Vagina (tissue), 2 donors: ENCODE data around the gene EID2B. TPM values are rescaled to one million over a fixed set of nuclear protein-coding genes. Genes with fewer than 3 reads are reported as not detected.

Source experiments
- DNase-seq, 2 donors: peaks; one replicate each; pipeline ENCODE4 v3.0.0-alpha.2; 2017; ENCODE audit errors: extremely low spot score in 2 of 2
- H3K27ac ChIP-seq: fragments of 200-600 bp; sonication (generic); one replicate; pipeline ENCODE4 v1.5.1; 2019
- H3K27me3 ChIP-seq: fragments of 200-600 bp; sonication (generic); one replicate; pipeline ENCODE4 v1.5.1; 2019
- H3K36me3 ChIP-seq, 2 donors: fragments of 200-600 bp; sonication (generic); one replicate each; pipeline ENCODE4 v1.5.1; 2017 to 2019
- H3K4me1 ChIP-seq: fragments of 200-600 bp; sonication (generic); one replicate; pipeline ENCODE4 v1.5.1; 2019
- H3K4me3 ChIP-seq, 2 donors: fragments of 200-600 bp; sonication (generic); 1 replicate in 1 of 2; 2 replicates in 1 of 2; pipeline ENCODE4 v1.5.1; 2016 to 2019
- H3K9me3 ChIP-seq: fragments of 200-600 bp; sonication (generic); one replicate; pipeline ENCODE4 v1.5.1; 2019
- CTCF ChIP-seq, 3 experiments: fragments of 450-650 bp in 2 of 3; fragments of 200-600 bp in 1 of 3; sonication (generic) in 1 of 3; IDR thresholded peaks; one replicate each; pipeline ENCODE4 v1.5.1; 2017 to 2019; ENCODE audit warnings: antibody characterized with exemption in 3 of 3, mild to moderate bottlenecking in 2 of 3, moderate library complexity in 2 of 3
- POLR2A ChIP-seq, 2 donors: fragments of 450-650 bp; IDR thresholded peaks; one replicate each; pipeline ENCODE4 v1.6.1; 2017; ENCODE audit warnings: antibody characterized with exemption in 2 of 2, mild to moderate bottlenecking in 2 of 2, moderate library complexity in 2 of 2
- POLR2AphosphoS5 ChIP-seq, 2 donors: sonication (generic); formaldehyde crosslinking; IDR thresholded peaks; one replicate each; pipeline ENCODE4 v1.9.0; 2017; ENCODE audit warnings: antibody characterized with exemption in 2 of 2, mild to moderate bottlenecking in 2 of 2, low read depth in 1 of 2; ENCODE audit not compliant: insufficient read depth in 1 of 2
- intact Hi-C: fragments of 100-400 bp; cut with DNase I; formaldehyde crosslinking; loops from one replicate; pipeline ENCODE4 v1.15.1; 2023
- total RNA-seq: library from RNA; depleted of rRNA; stranded (reverse); fragments of >200 nt; gene quantifications from one replicate; pipeline ENCODE4 v1.2.3, GENCODE V29; 2016

The EID2B gene
- total RNA-seq, 1 donor from 2014 or later, result 3.7 TPM

GRCh38 chr19:39481229-39481545 lies 51.5 kb downstream of the EID2B start:
- H3K36me3 ChIP-seq, result peaks cover 0 to 23% of the 10 kb centered on the region in 2 donors

More at GRCh38 chr19:39481229-39481545, 51.5 kb downstream of the EID2B start:
- intact Hi-C loops, result no loop called here
- peaks cover 25% of the 10 kb centered on the region for H3K4me1 ChIP-seq
- H3K27ac ChIP-seq, result peak overlapping the region; percentile 78
- DNase-seq, result no peak
- H3K9me3 ChIP-seq, result no peaks in the 10 kb centered on the region
- no peaks in the 10 kb centered on the region for H3K27me3 ChIP-seq
- TF ChIP-seq CTCF (IDR thresholded peaks at IDR 0.05) (no peak), POLR2AphosphoS5 (IDR thresholded peaks at IDR 0.05; ENCODE audit: insufficient read depth in 1 of 2, low read depth in 1 of 2) (no peak), POLR2A (IDR thresholded peaks at IDR 0.05) (no peak)
- H3K4me3 ChIP-seq, result peak overlapping the region; percentile 72 to 79

Other genes starting within 250 kb of the EID2B start
- gene IFNL1, start 236.4 kb downstream of the EID2B start, total RNA-seq, result not detected
- gene LRFN1, start 212.0 kb downstream of the EID2B start, total RNA-seq, result 3.9 TPM
- 7.1 TPM for gene GMFG, start 196.8 kb downstream of the EID2B start, total RNA-seq
- gene SAMD4B, start 190.4 kb downstream of the EID2B start, total RNA-seq, result 128 TPM
- 70.2 TPM for gene PAF1, start 141.7 kb downstream of the EID2B start, total RNA-seq
- gene MED29, start 141.5 kb downstream of the EID2B start, total RNA-seq, result 37.8 TPM
- 631 TPM for gene ZFP36, start 126.0 kb downstream of the EID2B start, total RNA-seq
- gene PLEKHG2, start 120.2 kb downstream of the EID2B start, total RNA-seq, result 18.9 TPM
- 3,724 TPM for gene RPS16, start 96.9 kb downstream of the EID2B start, total RNA-seq
- gene SUPT5H, start 87.3 kb downstream of the EID2B start, total RNA-seq, result 113 TPM
- 65.3 TPM for gene TIMM50, start 52.0 kb downstream of the EID2B start, total RNA-seq
- gene DLL3, start 33.9 kb downstream of the EID2B start, total RNA-seq, result not detected
- gene SELENOV, start 17.7 kb downstream of the EID2B start, total RNA-seq, result not detected
- gene EID2, start 7.3 kb upstream of the EID2B start, total RNA-seq, result 13.5 TPM
- gene LGALS13, start 69.7 kb upstream of the EID2B start, total RNA-seq, result not detected
- not detected for gene LGALS16, start 123.1 kb upstream of the EID2B start, total RNA-seq
- gene LGALS14, start 171.6 kb upstream of the EID2B start, total RNA-seq, result not detected
- gene CLC, start 205.2 kb upstream of the EID2B start, total RNA-seq, result not detected
- gene LEUTX, start 246.0 kb upstream of the EID2B start, total RNA-seq, result not detected